Upper lobe of right lung (tissue), 1 donor: Measurements from ENCODE around the gene MYO3A. TPM values are rescaled to one million over a fixed set of nuclear protein-coding genes. Genes with fewer than 3 reads are reported as not detected.
"Not testable (repeated sequence)": the region's sequence is repeated elsewhere in the genome, so short reads cannot be mapped to it uniquely, and the experiment has no call there.

ENCODE experiments used
- ATAC-seq: fragments of 200-7000 bp; cut with Tn5 transposase; one replicate; pipeline ENCODE4 v1.9.1; 2020; ENCODE audit warnings: mild to moderate bottlenecking, moderate library complexity
- DNase-seq: peaks from one replicate; pipeline ENCODE4 v3.0.0-alpha.2; 2020
- H3K27ac ChIP-seq: fragments of 200-600 bp; one replicate; pipeline ENCODE4 v1.8.0; 2022
- H3K27me3 ChIP-seq: fragments of 200-600 bp; one replicate; pipeline ENCODE4 v1.8.0; 2022; ENCODE audit warnings: mild to moderate bottlenecking
- H3K36me3 ChIP-seq: fragments of 200-600 bp; one replicate; pipeline ENCODE4 v1.8.0; 2022
- H3K4me1 ChIP-seq: fragments of 200-600 bp; one replicate; pipeline ENCODE4 v1.8.0; 2022
- H3K4me3 ChIP-seq: fragments of 200-600 bp; one replicate; pipeline ENCODE4 v1.8.0; 2022; ENCODE audit warnings: mild to moderate bottlenecking
- H3K9me3 ChIP-seq: fragments of 200-600 bp; one replicate; pipeline ENCODE4 v1.8.0; 2022
- intact Hi-C: fragments of 100-400 bp; cut with DNase I; formaldehyde crosslinking; loops from one replicate; pipeline ENCODE4 v1.11.0; 2022
- total RNA-seq: library from RNA; stranded (reverse); fragmentation: NEBNext Ultra II Directional; extraction: Animal tissue kit (Norgen Biotek cat#: 25700); gene quantifications from one replicate; pipeline ENCODE4 v1.2.1, GENCODE V29; 2021
- TF ChIP-seq, protein P1 (sequence below): fragments of 200-600 bp; IDR thresholded peaks from one replicate; pipeline ENCODE4 v1.8.0; 2022; ENCODE audit warnings: antibody characterized with exemption
- donor health status: DM: no; HTN: yes; CAD: no; lungs with severe emphysema.

Gene MYO3A
- total RNA-seq, 1 donor from 2014 or later, result 0.06 TPM

DNA sequence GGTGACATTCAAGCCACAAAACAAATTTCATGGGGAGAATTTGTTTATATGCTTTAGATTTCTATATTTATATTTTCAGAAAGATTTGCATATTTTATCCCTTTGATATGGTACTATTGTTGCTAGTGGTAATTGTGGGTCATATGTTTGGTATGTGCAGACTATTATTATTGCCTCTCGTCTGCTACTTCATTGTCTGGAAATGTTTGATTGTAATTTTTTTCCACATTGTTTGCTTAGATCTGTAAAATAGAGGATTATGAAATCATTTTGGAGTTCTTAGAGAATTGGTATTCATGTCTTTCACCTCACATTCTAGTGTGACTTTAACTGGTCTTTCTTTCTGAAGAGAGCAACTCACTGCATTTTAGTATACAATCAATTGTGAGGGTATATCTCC, 44.7 kb downstream of the MYO3A start:
- TF ChIP-seq, protein P1, sequence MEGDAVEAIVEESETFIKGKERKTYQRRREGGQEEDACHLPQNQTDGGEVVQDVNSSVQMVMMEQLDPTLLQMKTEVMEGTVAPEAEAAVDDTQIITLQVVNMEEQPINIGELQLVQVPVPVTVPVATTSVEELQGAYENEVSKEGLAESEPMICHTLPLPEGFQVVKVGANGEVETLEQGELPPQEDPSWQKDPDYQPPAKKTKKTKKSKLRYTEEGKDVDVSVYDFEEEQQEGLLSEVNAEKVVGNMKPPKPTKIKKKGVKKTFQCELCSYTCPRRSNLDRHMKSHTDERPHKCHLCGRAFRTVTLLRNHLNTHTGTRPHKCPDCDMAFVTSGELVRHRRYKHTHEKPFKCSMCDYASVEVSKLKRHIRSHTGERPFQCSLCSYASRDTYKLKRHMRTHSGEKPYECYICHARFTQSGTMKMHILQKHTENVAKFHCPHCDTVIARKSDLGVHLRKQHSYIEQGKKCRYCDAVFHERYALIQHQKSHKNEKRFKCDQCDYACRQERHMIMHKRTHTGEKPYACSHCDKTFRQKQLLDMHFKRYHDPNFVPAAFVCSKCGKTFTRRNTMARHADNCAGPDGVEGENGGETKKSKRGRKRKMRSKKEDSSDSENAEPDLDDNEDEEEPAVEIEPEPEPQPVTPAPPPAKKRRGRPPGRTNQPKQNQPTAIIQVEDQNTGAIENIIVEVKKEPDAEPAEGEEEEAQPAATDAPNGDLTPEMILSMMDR, result no peak
- no peak overlapping the region for H3K4me3 ChIP-seq
- ATAC-seq (no peak), DNase-seq (no peak)
- no peaks in the 10 kb centered on the region for H3K27me3 ChIP-seq
- no peaks in the 10 kb centered on the region for H3K9me3 ChIP-seq
- no peaks in the 10 kb centered on the region for H3K36me3 ChIP-seq
- H3K27ac ChIP-seq, result no peak overlapping the region
- H3K4me1 ChIP-seq, result no peaks in the 10 kb centered on the region
- intact Hi-C loops, result no loop called here

DNA sequence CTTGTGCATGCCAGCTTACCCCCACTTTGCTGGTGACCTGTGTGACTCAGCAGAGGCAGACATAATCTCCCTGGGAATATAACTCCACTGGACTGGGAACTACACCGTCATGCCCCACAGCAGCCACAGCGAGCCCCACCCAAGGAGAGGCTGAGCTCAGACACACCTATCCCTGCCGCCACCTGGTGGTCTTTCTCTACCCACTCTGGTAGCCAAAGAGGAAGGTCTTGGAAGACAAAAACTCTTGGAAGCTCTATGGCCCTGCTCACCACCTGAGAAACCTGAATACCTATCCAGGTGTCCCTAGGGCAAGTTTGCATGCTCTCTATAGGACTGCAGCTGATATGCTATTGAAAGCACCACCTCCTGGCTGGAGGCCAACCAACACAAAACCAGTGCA, 48.1 kb downstream of the MYO3A start:
- TF ChIP-seq, protein P1, result no peak
- Histone ChIP-seq H3K27me3 (no peaks in the 10 kb centered on the region), H3K4me1 (no peaks in the 10 kb centered on the region), H3K4me3 (no peak overlapping the region), H3K36me3 (no peaks in the 10 kb centered on the region), H3K9me3 (no peaks in the 10 kb centered on the region), H3K27ac (no peak overlapping the region)
- ATAC-seq, result no peak
- intact Hi-C loops, result no loop called here
- no peak for DNase-seq

DNA sequence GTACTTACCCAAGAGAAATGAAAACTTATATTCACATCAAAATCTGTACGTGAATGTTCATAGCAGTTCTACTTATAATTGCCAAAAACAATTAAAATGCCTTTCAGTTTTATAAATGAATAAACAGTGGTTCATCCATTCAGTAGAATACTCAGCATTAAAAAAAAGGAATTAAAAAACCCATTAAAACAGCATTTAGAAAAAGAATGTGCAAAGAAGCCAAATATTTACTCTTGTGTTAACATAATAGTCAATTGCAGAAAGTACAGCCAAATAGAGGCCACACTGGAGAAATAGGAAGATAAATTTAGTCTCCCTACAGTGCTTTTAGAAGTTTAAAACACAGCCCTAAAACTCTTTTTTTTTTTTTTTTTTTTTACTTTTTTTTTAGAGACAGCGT, 54.6 kb downstream of the MYO3A start:
- Histone ChIP-seq H3K27me3 (no peaks in the 10 kb centered on the region), H3K27ac (no peak overlapping the region), H3K36me3 (no peaks in the 10 kb centered on the region), H3K4me3 (no peak overlapping the region), H3K9me3 (no peaks in the 10 kb centered on the region), H3K4me1 (no peaks in the 10 kb centered on the region)
- intact Hi-C loops, result no loop called here
- ATAC-seq, result no peak
- TF ChIP-seq, protein P1, result no peak
- no peak for DNase-seq

DNA sequence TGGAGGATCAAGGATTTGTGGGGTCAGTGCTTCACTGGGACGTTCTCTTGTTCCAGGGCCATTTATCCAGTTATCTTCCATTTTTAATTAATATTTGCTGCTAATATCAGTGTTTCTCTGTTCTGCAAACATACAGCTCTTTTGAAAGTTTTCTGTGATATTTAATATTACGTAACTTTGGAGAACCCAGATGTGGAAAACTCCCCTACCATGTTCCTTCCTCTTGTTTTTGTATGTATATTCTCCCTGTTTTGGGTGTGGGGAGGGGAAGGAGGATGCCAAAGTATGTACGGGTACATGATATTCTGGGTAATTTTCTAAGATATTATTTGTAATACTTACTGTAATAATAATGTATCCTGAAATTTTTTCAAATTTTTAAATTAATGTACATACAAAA, 55.9 kb downstream of the MYO3A start:
- Histone ChIP-seq H3K9me3 (no peaks in the 10 kb centered on the region), H3K4me1 (no peaks in the 10 kb centered on the region), H3K27ac (no peak overlapping the region), H3K36me3 (no peaks in the 10 kb centered on the region), H3K27me3 (no peaks in the 10 kb centered on the region), H3K4me3 (no peak overlapping the region)
- ATAC-seq, result no peak
- intact Hi-C loops, result no loop called here
- TF ChIP-seq, protein P1, result no peak
- DNase-seq, result no peak

DNA sequence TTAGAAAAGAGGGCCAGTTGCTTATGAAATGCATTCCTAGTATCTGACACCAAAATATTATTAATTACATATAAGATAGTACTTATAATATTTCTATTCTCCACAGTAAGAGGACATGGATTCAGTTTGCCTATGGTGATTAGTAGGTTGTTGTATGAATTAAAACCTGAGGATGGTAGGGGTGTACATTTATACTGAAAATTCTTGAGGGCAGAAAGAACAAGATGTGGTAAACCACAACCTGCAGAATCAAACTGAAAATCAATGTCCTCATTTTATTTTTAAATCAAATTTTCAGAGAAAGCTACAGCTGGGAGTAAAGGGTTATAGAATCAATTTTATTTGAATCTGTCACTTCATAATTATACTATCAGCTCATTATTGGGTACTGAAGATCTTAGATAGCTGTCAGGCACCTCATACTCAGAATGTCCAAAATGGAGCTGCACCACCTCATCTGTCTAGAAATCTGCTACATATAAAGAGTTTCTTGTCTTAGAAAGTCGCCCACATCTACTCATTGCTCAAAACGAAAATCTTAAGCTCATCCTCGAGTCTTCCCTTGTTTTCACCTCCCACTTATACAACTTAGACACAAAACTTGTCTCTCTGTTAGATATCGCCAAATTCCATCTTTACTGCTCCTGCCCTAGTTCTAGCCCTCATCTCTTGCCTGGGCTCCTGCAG, 65.4 kb downstream of the MYO3A start:
- no peaks in the 10 kb centered on the region for H3K9me3 ChIP-seq
- H3K4me3 ChIP-seq, result no peak overlapping the region
- H3K36me3 ChIP-seq, result no peaks in the 10 kb centered on the region
- H3K27ac ChIP-seq, result no peak overlapping the region
- H3K4me1 ChIP-seq, result no peaks in the 10 kb centered on the region
- TF ChIP-seq, protein P1, result no peak
- no peaks in the 10 kb centered on the region for H3K27me3 ChIP-seq
- no peak for DNase-seq
- intact Hi-C loops, result no loop called here
- ATAC-seq, result no peak

GRCh38 chr10:26000971-26001370, 66.9 kb downstream of the MYO3A start:
- Histone ChIP-seq H3K9me3 (no peaks in the 10 kb centered on the region), H3K27ac (no peak overlapping the region), H3K36me3 (no peaks in the 10 kb centered on the region), H3K4me1 (no peaks in the 10 kb centered on the region), H3K4me3 (no peak overlapping the region), H3K27me3 (no peaks in the 10 kb centered on the region)
- intact Hi-C loops, result no loop called here
- ATAC-seq (no peak), DNase-seq (no peak)
- TF ChIP-seq, protein P1, result no peak

GRCh38 chr10:26002466-26002865, 68.4 kb downstream of the MYO3A start:
- ATAC-seq, H3K9me3 ChIP-seq, H3K27ac ChIP-seq, intact Hi-C loops, H3K36me3 ChIP-seq, H3K27me3 ChIP-seq, DNase-seq, H3K4me3 ChIP-seq, H3K4me1 ChIP-seq: not testable (repeated sequence)
